H1 (cell line): Measurements from ENCODE around the gene DYNC2H1. TPM values are rescaled to one million over a fixed set of nuclear protein-coding genes. Genes with fewer than 3 reads are reported as not detected.

Experiments
- ASH2L ChIP-seq: fragments of 200-600, 300-600 bp; sonication (generic); IDR thresholded peaks from one replicate; pipeline ENCODE4 v1.7.1; 2017; ENCODE audit warnings: low read length
- CBX5 ChIP-seq: fragments of 300-800, 300-1000 bp; sonication (generic); IDR thresholded peaks from 2 replicates; pipeline ENCODE4 v1.7.1; 2016; ENCODE audit warnings: antibody characterized with exemption, low read length, low read depth
- CHD1 ChIP-seq: IDR thresholded peaks from 2 replicates; pipeline ENCODE4 v1.6.1; 2012; ENCODE audit warnings: low read depth, low read length, improper control_type of control experiment
- CHD2 ChIP-seq: IDR thresholded peaks from 2 replicates; pipeline ENCODE4 v1.6.1; 2012; ENCODE audit warnings: low read length, improper control_type of control experiment
- EGR1 ChIP-seq: IDR thresholded peaks from 2 replicates; pipeline ENCODE4 v1.6.1; 2011; ENCODE audit warnings: low read depth, low read length, borderline replicate concordance
- EZH2 ChIP-seq: fragments of 200-600 bp; sonication (generic); IDR thresholded peaks from 2 replicates; pipeline ENCODE4 v1.7.1; 2012; ENCODE audit warnings: low read depth, mild to moderate bottlenecking, moderate library complexity, low read length, inconsistent platforms; ENCODE audit not compliant: severe bottlenecking
- HDAC2 ChIP-seq, 2 experiments: fragments of 300-600 bp in 1 of 2; sonication (generic) in 1 of 2; IDR thresholded peaks; 2 replicates each; pipeline ENCODE4 v1.6.1; 2011 to 2012; ENCODE audit warnings: low read depth in 2 of 2, low read length in 2 of 2, mild to moderate bottlenecking in 2 of 2, moderate library complexity in 2 of 2, borderline replicate concordance in 1 of 2, inconsistent platforms in 1 of 2
- JUND ChIP-seq: IDR thresholded peaks from 2 replicates; pipeline ENCODE4 v1.6.1; 2011; ENCODE audit warnings: mild to moderate bottlenecking, improper control_type of control experiment, low read length
- KDM1A ChIP-seq: fragments of 200-600, 300-600 bp; sonication (generic); IDR thresholded peaks from 2 replicates; pipeline ENCODE4 v1.7.1; 2016; ENCODE audit warnings: mild to moderate bottlenecking, low read length, borderline replicate concordance
- KDM4A ChIP-seq: IDR thresholded peaks from one replicate; pipeline ENCODE4 v1.7.1; 2012; ENCODE audit warnings: low read depth, mild to moderate bottlenecking, moderate library complexity, low read length, inconsistent platforms; ENCODE audit not compliant: severe bottlenecking
- NANOG ChIP-seq: IDR thresholded peaks from 2 replicates; pipeline ENCODE4 v1.6.1; 2011; ENCODE audit warnings: low read length, low read depth, mild to moderate bottlenecking, inconsistent platforms; ENCODE audit not compliant: insufficient read depth, poor library complexity, severe bottlenecking
- RBBP5 ChIP-seq: IDR thresholded peaks from 2 replicates; pipeline ENCODE4 v1.7.1; 2012; ENCODE audit warnings: low read depth, mild to moderate bottlenecking, inconsistent platforms, low read length, moderate library complexity, borderline replicate concordance
- RFX5 ChIP-seq: IDR thresholded peaks from 2 replicates; pipeline ENCODE4 v1.6.1; 2011; ENCODE audit warnings: low read depth, low read length, improper control_type of control experiment, borderline replicate concordance
- RNF2 ChIP-seq: fragments of 200-900, 300-1000 bp; sonication (generic); IDR thresholded peaks from 2 replicates; pipeline ENCODE4 v1.7.1; 2016; ENCODE audit warnings: borderline replicate concordance, low read depth, mild to moderate bottlenecking, antibody characterized with exemption, low read length; ENCODE audit not compliant: poor library complexity, severe bottlenecking; ENCODE audit errors: missing control alignments
- SAP30 ChIP-seq: fragments of 300-600 bp; sonication (generic); IDR thresholded peaks from 2 replicates; pipeline ENCODE4 v1.7.1; 2012; ENCODE audit warnings: low read length, moderate library complexity, mild to moderate bottlenecking, inconsistent platforms; ENCODE audit not compliant: insufficient read depth, insufficient replicate concordance
- SIX5 ChIP-seq: IDR thresholded peaks from 2 replicates; pipeline ENCODE4 v1.6.1; 2011; ENCODE audit warnings: mild to moderate bottlenecking, low read depth, low read length
- SP2 ChIP-seq: IDR thresholded peaks from 2 replicates; pipeline ENCODE4 v1.6.1; 2012; ENCODE audit warnings: mild to moderate bottlenecking, low read length, inconsistent platforms
- SP4 ChIP-seq: IDR thresholded peaks from 2 replicates; pipeline ENCODE4 v1.6.1; 2012; ENCODE audit warnings: low read length, inconsistent platforms
- SRF ChIP-seq: IDR thresholded peaks from 2 replicates; pipeline ENCODE4 v1.6.1; 2011; ENCODE audit warnings: mild to moderate bottlenecking, low read depth, low read length, moderate library complexity
- TEAD4 ChIP-seq: IDR thresholded peaks from 2 replicates; pipeline ENCODE4 v1.6.1; 2012; ENCODE audit warnings: low read depth, low read length, inconsistent platforms, mixed read lengths
- ZNF274 ChIP-seq: IDR thresholded peaks from 2 replicates; pipeline ENCODE4 v1.7.0; 2012; ENCODE audit warnings: low read length, borderline replicate concordance; ENCODE audit errors: extremely low read depth
- polyA plus RNA-seq, 7 experiments: library from polyadenylated mRNA; depleted of rRNA in 3 of 7; stranded (reverse) in 5 of 7; unstranded in 2 of 7; fragments of >200 nt in 5 of 7; fragments of 200-250 nt in 2 of 7; gene quantifications; 1 replicate in 5 of 7; 2 replicates in 1 of 7; 4 replicates in 1 of 7; pipeline versions ENCODE4 v1.2.1 to v1.2.3, GENCODE V29; 2011 to 2013; ENCODE audit warnings: missing spikeins in 2 of 7, mixed read lengths in 2 of 7
- total RNA-seq: library from RNA; stranded (reverse); fragmentation: NEBNext Ultra II Directional; extraction: Animal tissue kit (Norgen Biotek cat#: 25700); gene quantifications from 2 replicates; pipeline ENCODE4 v1.2.1, GENCODE V29; 2021
- TF ChIP-seq, protein P1 (sequence below): IDR thresholded peaks from 2 replicates; pipeline ENCODE4 v1.6.1; 2012; ENCODE audit warnings: low read length, inconsistent platforms

Gene DYNC2H1
- total and polyA plus RNA-seq, 2 of the 8 experiments (the other 6 are each of a cell fraction or from before 2014, with no cell fraction given) = 6.2 to 12.0 TPM

DNA sequence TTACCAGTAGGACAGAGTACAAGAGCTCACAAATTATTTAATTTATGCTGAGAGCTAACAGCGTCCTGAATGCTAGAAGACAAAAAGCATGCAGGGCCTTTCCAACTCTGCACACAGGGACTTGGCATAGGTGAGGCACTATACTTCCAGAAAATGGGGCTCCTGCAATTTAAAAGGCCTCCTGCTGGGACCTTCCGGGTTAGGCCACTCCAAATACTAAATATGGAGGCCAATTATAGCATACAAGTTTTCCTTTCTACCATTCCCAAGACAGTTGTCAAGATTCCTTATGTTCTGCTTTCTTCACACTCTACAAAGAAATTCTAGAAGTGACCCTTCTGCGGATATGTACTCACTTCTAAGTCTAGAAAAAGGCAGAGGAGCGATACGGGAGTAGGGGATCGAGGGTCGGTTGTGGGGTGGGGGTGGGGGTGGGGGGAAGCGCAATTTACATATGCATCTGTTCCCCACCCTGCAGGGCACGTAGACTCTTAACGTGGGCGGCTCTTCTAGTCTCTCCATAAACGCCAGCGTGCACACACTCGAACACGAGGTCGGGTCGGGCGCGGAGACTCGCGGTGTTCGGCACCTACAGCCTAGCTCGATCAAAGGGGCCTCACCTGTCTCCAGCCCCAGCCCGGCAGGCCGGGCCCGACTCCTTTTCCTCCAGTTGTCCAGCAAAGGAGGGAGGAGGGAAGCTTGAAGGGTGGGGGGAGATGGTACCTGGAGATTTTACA lies 18.0 kb upstream of the DYNC2H1 start (continued):
- no peak for TF ChIP-seq SP2
- TF ChIP-seq RNF2 = no peak
- no peak for TF ChIP-seq CHD1
- peak; percentile 31; the same call in 1 of the 2 replicates for TF ChIP-seq EGR1
- no peak for TF ChIP-seq CBX5
- no peak for TF ChIP-seq SIX5
- no peak for TF ChIP-seq ASH2L
- TF ChIP-seq SAP30 = peak; percentile 11
- TF ChIP-seq EZH2 = no peak
- TF ChIP-seq KDM1A = no peak
- no peak for TF ChIP-seq KDM4A
- TF ChIP-seq, protein P1, sequence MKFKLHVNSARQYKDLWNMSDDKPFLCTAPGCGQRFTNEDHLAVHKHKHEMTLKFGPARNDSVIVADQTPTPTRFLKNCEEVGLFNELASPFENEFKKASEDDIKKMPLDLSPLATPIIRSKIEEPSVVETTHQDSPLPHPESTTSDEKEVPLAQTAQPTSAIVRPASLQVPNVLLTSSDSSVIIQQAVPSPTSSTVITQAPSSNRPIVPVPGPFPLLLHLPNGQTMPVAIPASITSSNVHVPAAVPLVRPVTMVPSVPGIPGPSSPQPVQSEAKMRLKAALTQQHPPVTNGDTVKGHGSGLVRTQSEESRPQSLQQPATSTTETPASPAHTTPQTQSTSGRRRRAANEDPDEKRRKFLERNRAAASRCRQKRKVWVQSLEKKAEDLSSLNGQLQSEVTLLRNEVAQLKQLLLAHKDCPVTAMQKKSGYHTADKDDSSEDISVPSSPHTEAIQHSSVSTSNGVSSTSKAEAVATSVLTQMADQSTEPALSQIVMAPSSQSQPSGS = no peak
- TF ChIP-seq SP4 = no peak
- TF ChIP-seq TEAD4 = no peak
- no peak for TF ChIP-seq RFX5
- no peak for TF ChIP-seq NANOG
- TF ChIP-seq CHD2 = no peak
- TF ChIP-seq SRF = no peak
- no peak for TF ChIP-seq RBBP5
- no peak for TF ChIP-seq JUND
- TF ChIP-seq ZNF274 = no peak
- no peak for TF ChIP-seq HDAC2 (IDR thresholded peaks at IDR 0.05; ENCODE audit: borderline replicate concordance in 1 of 2, low read depth in 2 of 2, low read length in 2 of 2)
